DND-41 (cell line): ENCODE measurements around the gene TMEM18.

Source experiments
- EZH2 ChIP-seq: IDR thresholded peaks from 3 replicates; pipeline ENCODE4 v1.6.1; 2012; ENCODE audit warnings: borderline replicate concordance, low read depth, mild to moderate bottlenecking, moderate library complexity, low read length, inconsistent platforms; ENCODE audit not compliant: severe bottlenecking
- TF ChIP-seq, protein P1 (sequence below): IDR thresholded peaks from 2 replicates; pipeline ENCODE4 v1.5.1; 2012; ENCODE audit warnings: borderline replicate concordance, low read length, moderate library complexity, mild to moderate bottlenecking; ENCODE audit not compliant: poor library complexity, severe bottlenecking; ENCODE audit errors: extremely low read depth

DNA sequence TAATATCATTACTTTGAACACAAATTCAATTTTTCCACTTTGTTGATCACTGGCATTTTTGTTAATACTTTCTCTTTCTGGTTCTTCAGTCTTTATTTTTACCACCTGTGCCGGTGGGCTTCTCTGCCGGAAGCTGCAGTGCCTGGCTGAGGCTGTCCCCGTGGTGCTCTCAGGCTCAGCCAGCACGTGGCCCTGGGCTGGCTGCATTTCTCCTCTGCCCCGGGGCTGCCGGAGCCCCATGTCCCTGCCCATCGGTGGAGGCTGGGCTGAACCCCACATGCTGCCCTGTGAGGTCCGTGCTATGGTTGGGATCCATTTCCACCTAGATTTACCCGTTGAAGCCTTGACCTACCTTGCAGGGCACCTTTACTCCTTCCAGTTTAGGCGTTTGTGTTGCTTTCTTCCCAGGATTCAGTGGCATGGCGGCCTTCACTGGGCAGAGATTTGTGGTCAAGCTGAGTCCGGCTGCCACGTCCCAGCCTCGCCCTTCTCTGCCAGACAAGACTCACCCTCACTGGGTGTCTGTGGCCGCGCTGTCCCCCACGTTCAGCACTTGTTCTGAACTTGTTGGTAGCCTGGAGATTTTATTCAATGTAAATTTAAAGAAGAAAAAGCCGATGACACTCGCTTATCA lies 12.8 kb upstream of the TMEM18 start:
- no peak for TF ChIP-seq EZH2
- TF ChIP-seq, protein P1, sequence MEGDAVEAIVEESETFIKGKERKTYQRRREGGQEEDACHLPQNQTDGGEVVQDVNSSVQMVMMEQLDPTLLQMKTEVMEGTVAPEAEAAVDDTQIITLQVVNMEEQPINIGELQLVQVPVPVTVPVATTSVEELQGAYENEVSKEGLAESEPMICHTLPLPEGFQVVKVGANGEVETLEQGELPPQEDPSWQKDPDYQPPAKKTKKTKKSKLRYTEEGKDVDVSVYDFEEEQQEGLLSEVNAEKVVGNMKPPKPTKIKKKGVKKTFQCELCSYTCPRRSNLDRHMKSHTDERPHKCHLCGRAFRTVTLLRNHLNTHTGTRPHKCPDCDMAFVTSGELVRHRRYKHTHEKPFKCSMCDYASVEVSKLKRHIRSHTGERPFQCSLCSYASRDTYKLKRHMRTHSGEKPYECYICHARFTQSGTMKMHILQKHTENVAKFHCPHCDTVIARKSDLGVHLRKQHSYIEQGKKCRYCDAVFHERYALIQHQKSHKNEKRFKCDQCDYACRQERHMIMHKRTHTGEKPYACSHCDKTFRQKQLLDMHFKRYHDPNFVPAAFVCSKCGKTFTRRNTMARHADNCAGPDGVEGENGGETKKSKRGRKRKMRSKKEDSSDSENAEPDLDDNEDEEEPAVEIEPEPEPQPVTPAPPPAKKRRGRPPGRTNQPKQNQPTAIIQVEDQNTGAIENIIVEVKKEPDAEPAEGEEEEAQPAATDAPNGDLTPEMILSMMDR = no peak
